ENCODE results near the gene GDPD5.

The GDPD5 gene

GRCh38 chr11:75510004-75510722, 15.6 kb downstream of the GDPD5 start:
- no peak for FAIRE-seq

DNA sequence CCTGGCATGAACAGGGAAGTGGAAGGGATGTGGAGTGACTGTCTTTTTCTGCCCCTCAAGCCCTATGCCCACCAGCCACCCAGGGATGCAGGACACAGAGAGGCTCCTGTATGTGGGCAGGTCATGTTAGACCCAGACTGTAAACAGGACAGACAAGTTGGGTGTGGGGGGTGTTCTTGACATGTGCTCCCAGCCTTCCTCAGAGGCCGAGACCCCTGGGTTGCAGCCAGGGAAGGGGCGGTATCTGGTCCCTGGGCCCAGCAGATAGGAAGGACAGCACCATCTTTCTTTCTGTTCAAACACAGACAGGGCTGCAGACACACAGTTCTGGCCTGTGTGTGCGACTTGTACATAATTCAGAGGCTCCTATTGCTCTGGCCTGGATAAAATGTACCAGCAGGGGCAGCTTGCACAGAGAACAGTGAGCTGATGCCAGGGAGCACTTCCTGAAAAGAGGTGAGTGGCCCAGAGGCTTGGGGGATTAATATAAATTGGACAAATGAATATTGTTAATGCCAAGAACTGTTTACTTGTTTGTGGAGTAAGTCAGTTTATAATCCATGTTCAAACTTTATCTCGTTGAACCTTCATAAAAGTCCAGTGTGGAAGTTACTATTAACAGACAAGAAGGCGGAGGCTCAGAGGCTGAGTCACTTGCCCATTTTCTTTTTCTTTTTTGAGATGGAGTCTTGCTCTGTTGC, 16.6 kb downstream of the GDPD5 start:
- no peak for FAIRE-seq

DNA sequence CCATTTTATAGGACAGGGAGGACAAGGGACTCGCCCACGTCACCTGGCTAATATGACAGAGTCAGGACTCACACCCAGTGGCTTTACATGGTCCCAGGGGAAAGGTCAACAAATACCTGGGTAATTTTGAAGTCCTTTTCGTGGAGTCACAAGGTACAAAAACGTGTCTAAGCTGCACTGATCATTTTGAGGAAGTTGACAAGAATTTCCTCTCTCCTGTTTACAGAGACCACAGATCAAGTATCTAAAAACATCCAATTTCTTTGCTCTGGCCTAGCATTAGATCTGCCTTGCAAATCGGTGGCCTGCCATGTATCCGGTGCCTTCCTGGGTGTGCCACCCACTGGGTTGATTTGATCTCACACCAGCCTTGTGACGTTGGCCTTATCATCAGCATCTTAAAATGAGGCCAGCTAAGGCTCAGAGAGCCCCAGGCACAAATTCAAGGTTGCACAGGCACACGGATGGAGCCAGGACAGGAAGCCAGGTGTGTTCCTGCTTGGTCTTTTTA, 17.6 kb downstream of the GDPD5 start:
- FAIRE-seq = no peak

DNA sequence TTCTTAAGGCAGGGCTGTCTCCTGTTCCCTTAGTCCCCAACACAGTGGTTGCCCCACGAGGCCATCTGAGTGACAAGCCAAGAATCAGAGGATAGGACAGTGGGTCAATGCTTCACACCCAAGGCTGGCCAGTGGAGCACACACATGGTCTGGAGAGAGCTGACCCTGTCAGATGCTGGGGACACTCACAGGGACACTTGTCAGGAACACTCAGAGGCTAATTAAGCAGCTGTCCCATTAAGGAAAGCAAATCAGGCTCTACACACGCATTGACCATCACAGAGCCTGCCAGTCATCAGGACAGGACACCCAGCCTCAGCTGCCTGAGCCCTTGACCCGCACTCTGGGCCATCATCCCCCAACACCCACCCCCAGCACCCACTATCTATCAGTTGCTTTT, 18.2 kb downstream of the GDPD5 start:
- no peak for FAIRE-seq

- no peak for FAIRE-seq
Observed at GRCh38 chr11:75506827-75507226, 18.9 kb downstream of the GDPD5 start.

DNA sequence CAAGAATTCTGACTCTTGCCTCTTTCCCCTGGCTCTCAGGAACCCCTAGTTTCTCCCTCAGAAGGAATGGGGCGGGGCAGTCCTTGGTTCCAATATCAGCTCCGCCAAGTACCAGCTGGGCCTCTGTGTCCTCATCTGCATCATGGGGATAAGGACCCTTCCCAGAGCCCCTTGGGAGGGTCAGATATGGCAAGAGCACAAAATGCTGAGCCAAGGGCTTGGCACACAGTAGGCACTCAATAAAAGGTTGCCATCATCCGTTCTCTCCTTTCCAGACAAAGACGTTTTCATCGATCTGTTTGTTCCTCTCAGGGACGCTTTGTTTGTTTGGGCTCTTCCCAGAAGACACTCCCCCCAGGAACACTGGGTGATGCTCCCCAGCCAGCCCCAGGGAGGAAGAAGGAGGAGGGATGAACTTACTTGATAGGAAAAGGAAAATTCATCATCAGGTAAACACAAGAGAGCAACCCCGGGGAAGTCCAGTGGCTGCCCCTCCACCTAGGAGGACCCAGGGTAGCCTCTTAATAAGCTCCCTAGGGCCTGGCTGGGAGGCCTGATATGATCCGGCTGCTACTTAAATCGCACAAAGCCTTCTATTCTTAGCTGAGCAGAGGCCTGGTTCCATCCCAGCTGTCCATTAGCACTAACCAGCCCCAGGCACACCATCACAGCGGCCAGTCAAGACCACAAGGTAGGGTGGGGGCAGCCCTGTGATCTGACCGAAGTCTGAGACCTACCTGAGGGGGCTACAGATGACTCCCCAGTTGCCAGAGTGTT, 19.6 kb downstream of the GDPD5 start:
- FAIRE-seq = no peak

- no peak for FAIRE-seq
Observed at GRCh38 chr11:75504501-75504900, 21.2 kb downstream of the GDPD5 start.

GRCh38 chr11:75503531-75504099, 22.1 kb downstream of the GDPD5 start:
- FAIRE-seq = no peak

DNA sequence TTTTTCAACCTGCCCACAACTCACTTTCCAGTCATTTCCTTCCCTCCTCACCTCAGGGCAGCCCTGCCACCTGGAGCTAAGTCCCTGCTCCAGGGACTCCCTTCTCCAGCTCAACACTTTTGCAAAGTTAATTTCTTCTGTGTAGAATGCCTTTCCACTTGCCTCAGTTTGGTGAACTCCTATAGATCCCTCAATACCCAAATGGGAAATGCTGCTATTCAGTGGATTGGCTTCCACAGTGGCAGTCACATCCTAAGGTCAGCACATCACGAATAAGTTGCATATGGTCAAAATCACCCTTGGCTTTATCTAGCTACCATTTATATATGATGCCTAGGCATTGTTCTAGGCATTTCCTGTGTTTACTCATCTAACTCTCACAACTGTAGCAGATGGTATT, 23.6 kb downstream of the GDPD5 start:
- FAIRE-seq = no peak

DNA sequence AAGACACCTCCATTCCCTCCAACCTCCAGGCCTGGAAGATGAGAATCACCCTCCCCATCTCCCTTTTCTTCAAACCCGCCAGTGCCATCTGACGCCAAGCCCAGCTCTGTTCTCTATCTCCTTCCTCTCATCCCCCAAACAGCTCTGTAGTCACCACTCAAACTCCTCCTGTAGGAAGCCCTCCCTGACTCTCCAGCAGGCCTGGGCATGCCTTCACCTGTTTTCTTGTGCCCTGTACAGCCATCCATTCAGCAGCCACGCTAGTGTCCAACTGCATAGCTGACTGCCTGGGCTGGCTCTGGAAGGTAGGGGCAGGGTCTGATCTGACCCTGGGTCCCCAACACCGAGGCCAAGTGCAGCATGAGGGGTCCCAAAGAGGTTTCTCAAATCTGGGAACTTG, 25.0 kb downstream of the GDPD5 start:
- FAIRE-seq = no peak

- no peak for FAIRE-seq
Observed at GRCh38 chr11:75499423-75500190, 26.1 kb downstream of the GDPD5 start.

DNA sequence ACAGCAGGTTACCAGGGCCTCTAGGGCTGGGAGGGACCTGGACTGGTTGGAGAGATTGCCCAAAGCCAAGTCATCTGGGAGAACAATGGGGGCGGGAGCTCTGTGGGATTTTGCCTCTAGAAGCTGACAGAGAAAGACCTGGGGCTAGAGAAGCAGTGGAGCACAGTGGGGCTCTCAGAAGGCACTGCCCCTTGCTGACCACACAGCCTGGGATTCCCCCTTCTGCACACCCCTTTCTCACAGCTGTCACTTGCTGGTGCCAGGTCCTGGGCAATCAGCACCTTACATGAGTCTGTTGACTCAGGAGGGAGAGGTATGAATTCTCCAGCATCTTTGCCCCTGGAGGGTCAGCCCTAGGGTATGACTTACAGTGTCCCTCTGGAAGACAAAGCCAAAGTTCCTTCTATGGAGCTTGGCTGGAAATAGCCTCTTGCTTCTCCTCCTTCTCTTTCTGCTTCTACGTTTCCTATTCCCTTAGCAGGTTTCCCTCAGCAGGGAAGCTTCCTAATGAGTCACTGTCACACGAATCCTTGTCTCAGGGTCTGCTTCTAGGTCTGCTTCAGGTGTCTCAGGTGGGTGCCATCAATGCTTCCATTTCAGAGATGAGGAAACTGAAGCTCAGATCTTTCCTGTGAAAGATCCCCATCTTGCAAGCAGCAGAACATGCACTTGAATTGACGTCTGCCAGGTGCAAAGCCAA, 27.0 kb downstream of the GDPD5 start:
- FAIRE-seq = no peak

- no peak for FAIRE-seq
Observed at GRCh38 chr11:75497788-75498409, 27.8 kb downstream of the GDPD5 start.

GRCh38 chr11:75496305-75496752, 29.4 kb downstream of the GDPD5 start:
- no peak for FAIRE-seq

DNA sequence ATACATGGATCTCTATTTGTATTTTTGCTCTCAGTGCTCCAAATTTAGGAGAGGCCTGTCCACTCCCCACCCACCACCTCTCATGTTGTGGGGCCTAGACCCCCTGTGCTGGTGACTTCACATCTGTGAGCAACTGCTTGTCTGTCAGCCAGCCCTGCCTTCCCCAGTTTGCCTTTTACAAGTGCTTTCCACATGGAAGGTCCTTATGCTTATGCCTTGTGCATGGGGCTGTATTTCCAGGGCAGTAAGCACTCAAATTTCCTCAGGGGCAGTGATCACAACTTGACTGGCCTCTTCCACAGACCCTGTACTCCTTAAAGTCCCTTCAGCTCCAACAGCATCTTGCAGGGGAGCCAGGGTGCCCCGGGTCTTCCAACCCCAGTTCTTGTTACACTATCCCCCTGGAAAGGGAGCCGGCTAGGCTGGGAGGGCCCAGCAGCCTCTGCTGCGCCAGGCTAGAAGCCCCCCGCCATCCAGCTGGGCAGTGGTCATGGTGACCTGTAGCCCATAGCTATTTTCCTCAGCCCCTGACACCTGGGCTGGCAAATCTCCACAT, 29.9 kb downstream of the GDPD5 start:
- FAIRE-seq = no peak

DNA sequence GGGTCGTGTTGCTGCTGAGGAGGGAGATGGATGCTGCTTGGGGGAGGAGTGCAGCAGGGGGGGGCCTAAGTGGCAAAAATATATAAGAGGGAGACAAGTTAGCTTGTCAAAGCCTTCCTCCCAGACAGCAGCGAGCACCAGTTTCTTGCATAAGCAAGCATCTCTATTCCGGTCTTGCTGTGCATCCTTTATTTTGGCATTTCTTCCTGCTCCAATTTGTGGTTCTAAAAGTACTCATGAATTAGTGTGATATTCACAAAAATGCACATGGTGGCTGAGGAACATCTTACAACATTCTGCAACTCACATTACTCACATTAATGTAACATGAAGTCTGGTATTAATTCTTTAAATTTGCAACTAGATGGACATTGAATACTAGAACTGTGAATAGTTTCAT, 32.1 kb downstream of the GDPD5 start:
- FAIRE-seq = no peak

GRCh38 chr11:75492181-75492820, 33.4 kb downstream of the GDPD5 start:
- FAIRE-seq = no peak

DNA sequence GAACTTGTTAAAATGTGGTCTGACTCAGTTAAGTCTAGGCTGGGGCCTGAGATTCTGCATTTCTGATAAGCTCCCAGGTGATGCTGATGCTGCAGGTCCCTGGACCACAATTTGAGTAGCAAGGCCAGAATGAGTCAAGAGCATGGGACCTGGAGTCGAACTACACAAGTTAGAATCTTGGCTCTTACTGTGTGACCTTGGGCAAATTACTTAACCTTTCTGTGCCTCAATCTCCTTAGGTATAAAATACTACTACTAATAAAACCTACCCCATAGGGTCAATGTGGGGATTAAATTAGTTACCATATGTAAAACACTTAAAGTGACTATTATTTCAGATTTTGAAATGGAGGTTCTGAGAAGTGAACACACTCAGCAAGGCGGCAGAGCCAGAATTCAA, 34.3 kb downstream of the GDPD5 start:
- no peak for FAIRE-seq

DNA sequence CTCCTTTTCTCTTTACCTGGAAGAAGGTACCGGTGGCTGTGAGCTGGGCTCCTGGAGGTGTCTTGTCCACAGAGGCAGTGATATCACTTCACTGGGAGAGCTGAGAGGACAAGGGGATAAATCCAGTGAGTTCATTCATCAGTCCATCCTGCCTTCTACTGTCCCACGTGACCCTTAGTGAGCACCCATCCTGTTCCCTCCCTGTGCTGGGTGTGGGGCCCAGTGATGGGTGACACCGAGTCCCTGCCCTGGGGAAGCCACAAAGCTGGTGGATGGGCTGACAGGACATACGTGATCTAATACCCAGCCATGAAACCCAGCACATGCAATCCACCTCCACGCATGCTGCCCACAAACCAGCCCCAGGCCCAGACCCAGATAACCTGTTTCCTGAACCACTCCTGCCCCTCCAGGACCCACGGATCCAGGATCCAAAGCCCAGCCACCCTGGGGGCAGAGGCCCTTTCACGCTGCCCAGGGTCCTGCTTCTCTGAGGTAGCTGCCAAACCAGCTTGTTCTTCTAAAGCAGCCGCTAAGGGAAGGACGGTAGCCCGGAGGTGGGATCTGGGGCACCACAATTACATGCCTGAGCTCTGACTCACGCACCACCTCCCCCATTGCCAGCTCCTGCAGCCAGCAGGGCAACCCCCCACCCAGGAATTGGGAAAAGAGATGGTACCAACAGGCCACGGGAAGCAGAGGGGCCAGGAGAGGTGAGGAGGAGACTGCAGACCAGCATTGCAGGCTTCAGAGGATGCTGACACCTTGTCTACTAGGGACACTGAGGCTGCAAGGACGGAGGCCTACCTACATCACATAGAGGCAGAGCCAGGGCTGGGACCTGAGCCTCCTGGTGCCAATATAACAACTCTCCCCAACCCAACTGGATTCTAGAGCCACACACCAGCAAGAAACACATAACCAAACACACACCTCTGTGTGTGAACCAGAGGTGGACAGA, 35.2 kb downstream of the GDPD5 start:
- FAIRE-seq = no peak
